A204.1 (cell line): ENCODE measurements around the gene SIL1.
"Not testable (repeated sequence)": the region's sequence is repeated elsewhere in the genome, so short reads cannot be mapped to it uniquely, and the experiment has no call there.

Experiments
- FAIRE-seq: peaks from 2 replicates; lab custom pipeline; 2012; peaks lifted over from hg19 to GRCh38; lab: Jason Lieb, UNC

The SIL1 gene

GRCh38 chr5:138937392-138938387 lies 260.5 kb downstream of the SIL1 start:
- no peak for FAIRE-seq

GRCh38 chr5:138936968-138937345 lies 261.2 kb downstream of the SIL1 start:
- no peak for FAIRE-seq

GRCh38 chr5:138936225-138936967 lies 261.8 kb downstream of the SIL1 start:
- FAIRE-seq = no peak

- FAIRE-seq = no peak
Measured at GRCh38 chr5:138935466-138935865, 262.7 kb downstream of the SIL1 start.

- FAIRE-seq = no peak
Measured at GRCh38 chr5:138934971-138935370, 263.2 kb downstream of the SIL1 start.

- FAIRE-seq = no peak
Measured at GRCh38 chr5:138933522-138934290, 264.5 kb downstream of the SIL1 start.

- no peak for FAIRE-seq
Measured at GRCh38 chr5:138932171-138932810, 265.9 kb downstream of the SIL1 start.

GRCh38 chr5:138930371-138931097 lies 267.6 kb downstream of the SIL1 start:
- FAIRE-seq = no peak

GRCh38 chr5:138929571-138929955 lies 268.6 kb downstream of the SIL1 start:
- no peak for FAIRE-seq

GRCh38 chr5:138927979-138928378 lies 270.2 kb downstream of the SIL1 start:
- FAIRE-seq = no peak

- FAIRE-seq = no peak
Measured at GRCh38 chr5:138927544-138927943, 270.6 kb downstream of the SIL1 start.

GRCh38 chr5:138926688-138927448 lies 271.3 kb downstream of the SIL1 start:
- no peak for FAIRE-seq

- no peak for FAIRE-seq
Measured at GRCh38 chr5:138926257-138926656, 271.9 kb downstream of the SIL1 start.

GRCh38 chr5:138925090-138925635 lies 273.0 kb downstream of the SIL1 start:
- FAIRE-seq = no peak

- no peak for FAIRE-seq
Measured at GRCh38 chr5:138922494-138922893, 275.7 kb downstream of the SIL1 start.

GRCh38 chr5:138921362-138921761 lies 276.8 kb downstream of the SIL1 start:
- FAIRE-seq = not testable (repeated sequence)

- FAIRE-seq = no peak
Measured at GRCh38 chr5:138920181-138920580, 278.0 kb downstream of the SIL1 start.

GRCh38 chr5:138918686-138919085 lies 279.5 kb downstream of the SIL1 start:
- no peak for FAIRE-seq

- no peak for FAIRE-seq
Measured at GRCh38 chr5:138914338-138914737, 283.8 kb downstream of the SIL1 start.

- FAIRE-seq = no peak
Measured at GRCh38 chr5:138913773-138914172, 284.4 kb downstream of the SIL1 start.
